OCI-LY3 (cell line): ENCODE results near the gene DHRSX.

Experiments
- H2AFZ ChIP-seq: fragments of 200-600, 300-600 bp; shearing (Covaris generic); 2 replicates; pipeline ENCODE4 v1.6.0; 2014; ENCODE audit warnings: antibody characterized with exemption, low read depth, low read length
- H3K27ac ChIP-seq: fragments of 200-600, 300-600 bp; sonication (generic); 2 replicates; pipeline ENCODE4 v1.5.1; 2014; ENCODE audit warnings: mild to moderate bottlenecking, low read length, moderate library complexity, mixed read lengths
- H3K27me3 ChIP-seq: fragments of 200-600, 300-600 bp; sonication (generic); 2 replicates; pipeline ENCODE4 v1.6.1; 2014; ENCODE audit warnings: low read depth, low read length, mixed read lengths
- H3K36me3 ChIP-seq: fragments of 200-600, 300-600 bp; sonication (generic); replicated peaks from 2 replicates; pipeline ENCODE3; 2014; ENCODE audit warnings: low read depth, low read length, mixed read lengths
- H3K4me1 ChIP-seq: fragments of 300-600, 200-600 bp; sonication (generic); 2 replicates; pipeline ENCODE4 v1.6.1; 2014; ENCODE audit warnings: low read length, mixed read lengths
- H3K4me2 ChIP-seq: fragments of 200-600, 300-600 bp; sonication (generic); 2 replicates; pipeline ENCODE4 v1.6.1; 2014; ENCODE audit warnings: low read length, mixed read lengths
- H3K4me3 ChIP-seq: fragments of 300-600, 200-600 bp; sonication (generic); 2 replicates; pipeline ENCODE4 v1.5.1; 2014; ENCODE audit warnings: antibody characterized with exemption, mild to moderate bottlenecking, low read length, moderate library complexity
- H3K79me2 ChIP-seq: fragments of 300-600, 200-600 bp; shearing (Covaris generic); 2 replicates; pipeline ENCODE4 v1.6.1; 2014; ENCODE audit warnings: mild to moderate bottlenecking, low read length, mixed read lengths
- H3K9ac ChIP-seq: fragments of 300-600, 200-600 bp; shearing (Covaris generic); 2 replicates; pipeline ENCODE4 v1.6.0; 2014; ENCODE audit warnings: mild to moderate bottlenecking, low read length, moderate library complexity
- H3K9me3 ChIP-seq: fragments of 200-600, 300-600 bp; shearing (Covaris generic); 2 replicates; pipeline ENCODE4 v1.6.1; 2014; ENCODE audit warnings: low read length, mixed read lengths; ENCODE audit not compliant: insufficient read depth
- H4K20me1 ChIP-seq: fragments of 200-600, 300-600 bp; sonication (generic); 2 replicates; pipeline ENCODE4 v1.6.1; 2016; ENCODE audit warnings: low read length, mixed read lengths; ENCODE audit not compliant: insufficient read depth
- CTCF ChIP-seq: fragments of 200-600, 300-600 bp; sonication (generic); IDR thresholded peaks from 2 replicates; pipeline ENCODE4 v1.5.1; 2014; ENCODE audit warnings: antibody characterized with exemption, low read length, low read depth
- EZH2phosphoT487 ChIP-seq: fragments of 200-600 bp; shearing (Covaris generic); IDR thresholded peaks from 2 replicates; pipeline ENCODE4 v1.6.1; 2018; ENCODE audit warnings: antibody characterized with exemption, mixed run types, low read depth

The DHRSX gene

DNA sequence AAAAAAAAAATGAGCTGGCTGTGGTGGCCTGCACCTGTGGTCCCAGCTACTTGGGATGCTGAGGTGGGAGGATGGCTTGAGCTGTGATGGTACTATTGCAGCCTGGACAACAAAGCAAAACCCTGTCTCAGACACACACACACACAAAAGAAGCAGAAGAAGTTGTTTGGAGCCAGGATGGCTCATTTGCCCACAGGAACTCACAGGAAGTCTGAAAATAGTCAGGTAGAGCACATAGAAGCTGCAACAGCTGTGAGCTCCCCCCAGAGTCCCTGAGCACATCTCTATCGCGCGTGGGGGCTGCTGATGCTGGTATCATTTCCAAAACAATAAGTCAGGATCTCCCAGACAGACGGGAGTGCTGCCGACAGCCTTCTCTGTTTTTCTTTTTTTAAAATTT is 13.4 kb upstream of the DHRSX start:
- Histone ChIP-seq H3K27me3 (no peaks in the 10 kb centered on the region), H3K4me2 (peak overlapping the region; percentile 51), H3K4me3 (peak overlapping the region; percentile 10), H3K4me1 (peaks cover 39% of the 10 kb centered on the region), H3K9me3 (peaks cover 16% of the 10 kb centered on the region; the same call in 1 of the 2 replicates), H3K36me3 (peaks cover 8% of the 10 kb centered on the region), H3K27ac (no peak overlapping the region), H3K9ac (0 out of 2 replicates have a peak overlapping the region, but pooled peaks have one; percentile 5), H4K20me1 (no peaks in the 10 kb centered on the region), H2AFZ (peak overlapping the region; percentile 41; the same call in 1 of the 2 replicates), H3K79me2 (no peaks in the 10 kb centered on the region)
- TF ChIP-seq EZH2phosphoT487 (no peak), CTCF (no peak)

- Histone ChIP-seq H3K4me1 (peaks cover 39% of the 10 kb centered on the region), H3K9ac (no peak overlapping the region), H3K9me3 (peaks cover 16% of the 10 kb centered on the region; the same call in 1 of the 2 replicates), H3K4me2 (no peak overlapping the region), H4K20me1 (no peaks in the 10 kb centered on the region), H2AFZ (no peak overlapping the region), H3K27ac (no peak overlapping the region), H3K27me3 (no peaks in the 10 kb centered on the region), H3K79me2 (no peaks in the 10 kb centered on the region), H3K36me3 (peaks cover 7% of the 10 kb centered on the region), H3K4me3 (no peak overlapping the region)
- no peak for TF ChIP-seq CTCF
- TF ChIP-seq EZH2phosphoT487 = no peak
Measured at GRCh38 chrX:2513121-2513664, 12.4 kb upstream of the DHRSX start.

DNA sequence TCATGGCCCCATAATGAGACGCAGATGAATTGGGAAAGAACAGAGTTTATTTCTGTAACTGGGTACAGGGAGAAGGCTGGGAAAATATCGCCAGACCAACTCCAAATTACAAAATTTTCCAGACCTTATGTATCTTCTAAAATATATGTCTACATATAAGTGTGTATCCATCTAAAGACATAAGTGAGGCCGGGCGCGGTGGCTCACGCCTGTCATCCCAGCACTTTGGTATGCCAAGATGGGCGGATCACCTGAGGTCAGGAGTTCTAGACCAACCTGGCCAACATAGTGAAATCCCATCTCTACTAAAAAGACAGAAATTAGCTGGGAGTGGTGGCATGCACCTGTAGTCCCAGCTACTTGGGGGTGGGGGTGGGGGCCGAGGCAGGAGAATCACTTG is 11.7 kb upstream of the DHRSX start:
- Histone ChIP-seq H3K36me3 (peaks cover 5% of the 10 kb centered on the region), H3K27ac (no peak overlapping the region), H3K4me3 (no peak overlapping the region), H2AFZ (no peak overlapping the region), H3K27me3 (no peaks in the 10 kb centered on the region), H3K4me2 (no peak overlapping the region), H4K20me1 (no peaks in the 10 kb centered on the region), H3K9ac (no peak overlapping the region), H3K4me1 (peaks cover 39% of the 10 kb centered on the region), H3K79me2 (no peaks in the 10 kb centered on the region), H3K9me3 (peaks cover 16% of the 10 kb centered on the region; the same call in 1 of the 2 replicates)
- no peak for TF ChIP-seq CTCF
- TF ChIP-seq EZH2phosphoT487 = no peak

DNA sequence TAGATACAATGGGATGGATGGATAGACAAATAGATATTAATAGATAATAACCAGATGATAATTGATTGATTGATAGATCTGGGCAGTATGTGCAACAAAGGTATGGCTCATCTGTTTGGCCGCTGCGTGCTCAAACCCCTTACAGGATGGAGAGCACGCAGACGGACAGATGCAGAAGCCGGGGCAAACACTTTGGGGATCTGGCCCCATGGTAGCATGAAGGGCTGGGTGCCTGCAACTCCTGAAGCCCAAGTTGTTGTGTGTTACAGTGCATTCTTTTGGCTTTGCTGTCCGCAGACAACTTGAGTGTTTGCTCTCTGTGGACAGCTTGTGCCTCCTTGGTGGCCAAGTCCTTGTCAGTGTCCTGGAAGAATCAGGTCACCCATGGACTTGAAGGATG is 10.6 kb upstream of the DHRSX start:
- Histone ChIP-seq H3K79me2 (no peaks in the 10 kb centered on the region), H3K36me3 (peaks cover 5% of the 10 kb centered on the region), H4K20me1 (no peaks in the 10 kb centered on the region), H3K4me1 (peaks cover 31% of the 10 kb centered on the region), H3K9me3 (peaks cover 9% of the 10 kb centered on the region; the same call in 1 of the 2 replicates), H2AFZ (no peak overlapping the region), H3K9ac (no peak overlapping the region), H3K4me2 (no peak overlapping the region), H3K27me3 (no peaks in the 10 kb centered on the region), H3K27ac (no peak overlapping the region), H3K4me3 (no peak overlapping the region)
- TF ChIP-seq CTCF (no peak), EZH2phosphoT487 (no peak)
